Activated CD4-positive, CD25-positive, alpha-beta regulatory T cell treated with anti-CD3 and anti-CD28 coated beads, Interleukin-2, amount 50 U/mL, for 72 hours (primary cell): ENCODE data around the gene HCN4.
"Not testable (repeated sequence)": the region's sequence is repeated elsewhere in the genome, so short reads cannot be mapped to it uniquely, and the experiment has no call there.

ENCODE experiments used
- DNase-seq: peaks from one replicate; pipeline ENCODE4 v3.0.0; 2021

Gene HCN4

GRCh38 chr15:73368301-73369136, at the start of gene HCN4:
TSS of gene HCN4 (minus strand) at chr15:73368958. CDS start at chr15:73368270, 688 bp downstream.
- DNase-seq: no peak

- no peak for DNase-seq
Observed at GRCh38 chr15:73414876-73415275, 46.1 kb upstream of the HCN4 start.

- DNase-seq: no peak
Observed at GRCh38 chr15:73403171-73403570, 34.4 kb upstream of the HCN4 start.

GRCh38 chr15:73400222-73400621, 31.5 kb upstream of the HCN4 start:
- DNase-seq: not testable (repeated sequence)

DNA sequence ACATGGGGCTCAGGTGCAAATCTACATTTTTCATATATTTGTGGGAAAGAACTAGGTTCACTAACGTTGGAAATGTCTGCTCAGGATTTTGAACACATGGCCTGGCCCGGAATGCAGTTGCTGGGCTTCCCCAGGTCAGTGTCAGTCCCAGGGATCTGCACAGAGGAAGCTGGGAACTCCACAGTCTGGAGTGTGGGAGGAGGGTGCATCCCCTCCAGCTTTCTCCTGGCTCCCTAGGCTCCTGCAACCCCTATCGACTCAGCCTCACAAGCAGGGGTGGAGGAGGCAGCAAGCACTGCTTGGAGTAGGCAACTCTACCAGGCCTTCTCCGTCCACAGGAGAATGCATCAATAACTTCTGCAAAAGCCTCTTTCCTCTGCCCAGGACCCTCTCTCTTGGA, 30.1 kb upstream of the HCN4 start:
- DNase-seq: no peak

- DNase-seq: no peak
Observed at GRCh38 chr15:73397461-73397860, 28.7 kb upstream of the HCN4 start.

GRCh38 chr15:73395671-73396070, 26.9 kb upstream of the HCN4 start:
- no peak for DNase-seq

- no peak for DNase-seq
Observed at GRCh38 chr15:73394782-73395181, 26.0 kb upstream of the HCN4 start.

DNA sequence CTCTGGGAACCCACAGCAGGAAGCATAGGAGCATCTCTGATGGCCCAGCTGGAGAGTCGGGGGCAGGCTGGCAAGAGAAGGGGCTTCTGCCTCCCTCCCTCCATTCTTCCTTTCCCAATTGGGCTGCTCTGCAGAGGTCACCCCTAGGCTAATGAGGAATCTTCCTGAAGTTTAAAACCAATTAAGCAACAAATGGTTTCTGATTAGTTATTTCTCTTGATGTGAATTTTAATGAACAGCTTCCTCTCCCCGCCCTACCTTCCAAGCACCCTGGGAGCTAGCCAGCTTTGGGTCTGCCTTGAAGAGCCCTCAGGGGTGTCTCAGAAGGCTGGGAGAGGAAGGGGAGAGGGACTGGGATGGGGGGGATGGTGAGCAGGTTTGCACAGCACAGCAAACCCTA, 24.6 kb upstream of the HCN4 start:
- DNase-seq: no peak

- DNase-seq: no peak
Observed at GRCh38 chr15:73392025-73392424, 23.3 kb upstream of the HCN4 start.

DNA sequence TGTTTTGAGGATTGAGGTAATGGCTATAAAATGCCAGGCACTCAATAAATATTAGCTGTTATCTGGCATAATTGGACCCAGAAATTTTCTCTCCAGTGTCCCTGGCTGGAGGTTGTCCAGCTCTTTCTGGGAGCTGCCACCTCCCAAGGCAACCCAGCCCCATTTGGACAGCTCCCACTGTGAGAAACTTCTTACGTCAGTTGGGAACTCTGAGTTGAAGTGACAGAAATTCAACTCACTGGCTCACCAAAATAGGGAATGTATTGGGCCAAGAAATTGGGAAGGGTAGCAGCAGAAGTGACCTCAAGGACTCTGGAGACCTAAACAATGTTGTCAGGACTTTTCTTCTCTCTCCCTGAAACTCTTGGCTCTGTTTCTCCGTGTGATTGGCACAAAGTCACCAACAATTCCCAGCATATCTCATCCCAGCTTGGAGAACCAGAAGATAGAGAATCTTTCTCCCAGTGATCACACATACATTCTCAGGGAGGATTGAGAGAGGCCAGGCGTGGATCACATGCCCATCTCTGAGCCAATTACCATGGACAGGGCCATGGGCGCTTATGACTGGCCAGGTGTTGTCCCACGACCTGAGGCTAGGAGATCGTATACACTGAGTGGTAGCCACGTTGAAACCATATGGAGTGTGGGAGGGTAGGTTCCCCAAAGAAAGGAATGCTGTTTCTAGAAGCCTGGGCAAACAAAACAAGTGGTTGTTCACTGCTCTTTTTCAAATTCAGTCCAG, 22.5 kb upstream of the HCN4 start:
- no peak for DNase-seq

- DNase-seq: no peak
Observed at GRCh38 chr15:73389971-73390544, 21.3 kb upstream of the HCN4 start.

GRCh38 chr15:73389539-73389938, 20.8 kb upstream of the HCN4 start:
- no peak for DNase-seq

- no peak for DNase-seq
Observed at GRCh38 chr15:73388256-73388781, 19.6 kb upstream of the HCN4 start.

DNA sequence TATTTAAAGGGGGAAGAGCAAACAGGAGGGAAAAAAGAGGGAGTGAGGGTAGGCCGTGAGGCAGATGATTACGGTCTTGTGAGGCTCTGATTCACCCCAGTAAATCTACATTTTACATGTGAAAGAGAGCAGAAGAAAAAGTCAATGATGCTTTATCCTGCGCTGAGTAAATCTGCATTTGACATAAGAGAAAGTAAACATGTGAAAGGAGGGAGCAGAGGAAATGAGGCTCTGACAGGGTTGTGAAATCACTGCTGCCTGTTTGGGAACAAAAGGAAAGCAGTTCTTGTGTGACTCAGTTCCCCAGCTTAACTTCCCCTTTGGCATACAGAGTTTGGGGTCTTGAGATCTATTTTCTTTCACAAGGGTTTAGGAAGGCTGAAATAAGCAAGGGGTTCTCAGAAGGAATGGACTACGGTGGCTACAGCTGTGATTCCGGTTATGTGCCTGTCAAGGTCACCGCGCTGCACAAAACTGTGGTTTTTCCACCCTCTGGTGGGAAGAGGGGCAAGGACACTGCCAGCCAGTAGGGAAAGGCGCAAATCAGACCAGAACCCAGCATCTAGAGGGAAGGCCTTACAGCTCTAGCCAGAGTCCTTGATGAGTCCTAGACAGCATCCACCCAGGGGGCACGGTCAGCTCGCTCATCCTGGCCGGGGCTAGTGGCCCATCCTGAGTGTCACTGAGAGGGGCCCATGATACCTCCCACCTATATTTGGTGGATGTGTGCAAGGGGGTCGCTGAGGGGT, 18.9 kb upstream of the HCN4 start:
- DNase-seq: no peak

GRCh38 chr15:73386886-73387506, 18.2 kb upstream of the HCN4 start:
- no peak for DNase-seq

DNA sequence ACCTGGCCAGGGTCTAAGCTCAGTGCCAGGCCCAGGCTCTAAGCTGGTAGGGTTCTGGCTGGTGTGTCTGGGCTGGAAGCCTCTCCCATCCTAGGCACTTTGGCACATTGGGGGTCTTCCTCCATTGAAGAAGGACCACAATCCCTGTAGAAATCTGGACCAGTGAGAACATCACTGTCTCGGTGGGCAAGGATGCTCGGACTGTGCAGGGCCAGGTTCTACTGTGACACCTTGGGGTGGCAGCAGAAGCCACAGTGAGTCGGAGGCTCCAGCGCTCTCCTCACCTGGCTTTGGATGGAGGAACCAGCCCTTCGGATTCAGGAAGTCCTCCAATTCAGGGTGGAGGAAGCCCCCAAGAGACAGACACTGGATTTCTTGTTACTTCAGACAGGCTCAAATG, 17.5 kb upstream of the HCN4 start:
- DNase-seq: no peak

- no peak for DNase-seq
Observed at GRCh38 chr15:73385205-73385604, 16.4 kb upstream of the HCN4 start.

DNA sequence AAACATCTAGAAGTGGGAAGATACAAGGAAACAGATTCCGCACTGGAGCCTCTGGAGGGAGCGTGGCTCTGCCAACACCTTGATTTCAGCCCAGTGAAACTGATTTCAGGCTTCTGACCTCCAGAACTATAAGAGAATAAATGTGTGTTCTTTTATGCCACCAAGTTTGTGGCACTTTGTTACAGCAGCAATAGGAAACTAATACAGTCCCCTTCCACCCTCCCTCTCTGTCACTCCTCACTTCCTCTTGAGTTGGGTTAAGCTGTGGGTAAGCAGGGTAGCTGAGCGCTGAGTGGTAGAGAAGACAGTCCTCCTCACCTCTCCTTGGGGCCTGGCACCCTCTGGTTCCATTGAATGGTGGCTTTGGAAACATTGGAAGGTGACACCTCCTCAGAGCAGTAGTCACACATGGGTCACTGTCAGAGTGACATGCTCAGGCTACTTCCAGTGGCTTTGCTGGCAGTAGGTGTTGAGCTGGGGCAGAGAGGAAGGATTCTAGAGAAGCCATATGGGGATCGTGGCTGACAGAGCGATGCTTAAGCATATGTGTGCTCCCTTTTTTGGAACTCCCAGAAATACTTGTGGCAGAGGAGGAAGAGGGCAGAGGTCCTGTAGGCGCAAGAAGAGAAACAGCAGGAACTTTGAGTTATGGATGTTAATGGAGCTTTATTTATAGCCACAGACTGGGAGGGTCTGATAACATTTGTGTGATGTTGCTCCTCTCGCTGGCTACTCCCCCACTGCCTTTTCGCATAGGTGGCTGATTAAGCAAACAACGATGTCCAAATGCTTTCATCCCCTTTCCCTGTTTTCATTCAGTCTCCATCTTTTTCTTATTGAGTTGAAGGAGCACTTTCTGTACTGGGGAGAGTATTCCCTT, 14.8 kb upstream of the HCN4 start:
- no peak for DNase-seq

DNA sequence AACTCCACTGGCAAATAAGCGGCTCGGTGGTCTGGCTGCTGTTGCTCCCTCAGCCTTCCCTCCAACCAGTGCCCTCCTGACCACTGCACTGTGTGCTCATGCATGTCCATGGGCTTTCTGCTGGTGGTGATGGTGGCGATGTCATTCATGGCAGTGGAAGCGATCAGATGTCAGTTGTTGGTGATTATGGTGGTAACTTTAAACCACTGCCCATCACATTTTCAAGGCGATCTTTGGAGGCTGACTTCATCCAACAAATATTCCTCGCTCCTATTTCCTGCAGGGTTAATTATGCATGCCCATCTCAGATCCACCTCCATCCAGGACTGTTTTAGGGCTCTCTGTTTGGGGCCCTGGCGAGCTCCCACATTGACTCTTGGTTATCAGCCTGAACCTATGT, 13.4 kb upstream of the HCN4 start:
- DNase-seq: no peak

GRCh38 chr15:73380661-73381060, 11.9 kb upstream of the HCN4 start:
- no peak for DNase-seq
